ENCODE data around the gene VPS52. TPM values are rescaled to one million over a fixed set of nuclear protein-coding genes. Genes with fewer than 3 reads are reported as not detected.

The VPS52 gene
- total RNA-seq, 1 experiment from 2014 or later, result 47.1 TPM

DNA sequence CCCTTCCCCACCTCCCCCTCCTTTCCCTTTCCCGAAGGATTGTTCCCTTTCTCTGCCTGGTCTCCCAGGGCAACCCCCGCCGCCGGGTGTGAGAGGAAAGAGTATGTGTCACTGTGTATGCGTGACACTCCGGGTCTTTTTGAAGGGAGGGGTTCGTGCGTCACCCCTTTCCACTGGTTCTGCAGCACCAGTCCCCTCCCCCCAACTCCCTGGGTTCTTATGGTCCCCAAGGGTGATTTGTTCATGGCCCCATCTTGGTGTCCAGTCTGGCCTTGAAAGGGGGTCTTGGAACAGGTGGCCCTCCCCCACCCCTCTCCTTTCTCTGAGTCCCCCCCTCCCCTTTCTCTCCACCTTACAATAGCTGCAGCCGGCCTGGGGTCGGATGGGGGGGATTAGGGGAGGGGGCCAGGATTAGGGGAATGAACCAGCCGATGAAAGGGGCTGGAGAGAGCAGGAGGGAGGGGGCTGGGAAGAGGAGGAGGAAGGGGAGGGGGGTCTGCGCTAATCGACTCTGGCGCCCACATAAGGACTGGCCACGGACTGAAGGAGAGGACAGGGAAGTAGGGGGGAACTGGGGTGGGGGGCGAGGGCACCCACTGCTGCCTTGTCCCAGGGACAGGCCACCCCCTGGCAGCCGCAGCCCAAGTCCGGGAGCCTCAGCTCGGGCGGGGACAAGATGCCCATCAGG, 64.7 kb downstream of the VPS52 start:
- no peak overlapping the region for H4K5ac ChIP-seq (ENCODE audit: insufficient read length, low read depth, low read length)
- H3K9me3 ChIP-seq (ENCODE audit: control insufficient read depth, low read depth, low read length), result no peaks in the 10 kb centered on the region
- H3T11ph ChIP-seq (ENCODE audit: low read length), result no peak overlapping the region
- TF ChIP-seq, protein P1, sequence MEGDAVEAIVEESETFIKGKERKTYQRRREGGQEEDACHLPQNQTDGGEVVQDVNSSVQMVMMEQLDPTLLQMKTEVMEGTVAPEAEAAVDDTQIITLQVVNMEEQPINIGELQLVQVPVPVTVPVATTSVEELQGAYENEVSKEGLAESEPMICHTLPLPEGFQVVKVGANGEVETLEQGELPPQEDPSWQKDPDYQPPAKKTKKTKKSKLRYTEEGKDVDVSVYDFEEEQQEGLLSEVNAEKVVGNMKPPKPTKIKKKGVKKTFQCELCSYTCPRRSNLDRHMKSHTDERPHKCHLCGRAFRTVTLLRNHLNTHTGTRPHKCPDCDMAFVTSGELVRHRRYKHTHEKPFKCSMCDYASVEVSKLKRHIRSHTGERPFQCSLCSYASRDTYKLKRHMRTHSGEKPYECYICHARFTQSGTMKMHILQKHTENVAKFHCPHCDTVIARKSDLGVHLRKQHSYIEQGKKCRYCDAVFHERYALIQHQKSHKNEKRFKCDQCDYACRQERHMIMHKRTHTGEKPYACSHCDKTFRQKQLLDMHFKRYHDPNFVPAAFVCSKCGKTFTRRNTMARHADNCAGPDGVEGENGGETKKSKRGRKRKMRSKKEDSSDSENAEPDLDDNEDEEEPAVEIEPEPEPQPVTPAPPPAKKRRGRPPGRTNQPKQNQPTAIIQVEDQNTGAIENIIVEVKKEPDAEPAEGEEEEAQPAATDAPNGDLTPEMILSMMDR (conservative IDR thresholded peaks at IDR 0.05), result no peak
- DNase-seq, result no peak
- peaks cover 18% of the 10 kb centered on the region for H3K23me2 ChIP-seq (ENCODE audit: insufficient read length, low read depth, low read length, poor library complexity, severe bottlenecking)
- H3K79me2 ChIP-seq (ENCODE audit: insufficient read depth, low read length), result no peaks in the 10 kb centered on the region; the same call in 1 of the 2 replicates
- peaks cover 3% of the 10 kb centered on the region for H4K20me1 ChIP-seq (ENCODE audit: control insufficient read depth, insufficient read depth, insufficient read length)
- peaks cover 6% of the 10 kb centered on the region; the same call in 1 of the 2 replicates for H3K4me1 ChIP-seq (ENCODE audit: insufficient read depth, low read length)
- no peak overlapping the region for H3K4ac ChIP-seq (ENCODE audit: low read depth, low read length)
- H3K14ac ChIP-seq (ENCODE audit: insufficient read depth, low read length), result no peak overlapping the region
- H4K8ac ChIP-seq (replicated peaks; ENCODE audit: insufficient read length, low read depth, low read length), result no peak overlapping the region
- no CpG with 5 or more reads among the region's 20 CpGs for WGBS (ENCODE audit: extremely low coverage, insufficient read length, low lambda C conversion rate)
- no peak overlapping the region; a peak in 1 of 7 replicates for H3K27ac Mint-ChIP-seq
- peak overlapping the region; percentile 80 for H3K4me2 ChIP-seq (ENCODE audit: insufficient read depth, insufficient read length, low read length)
- H2BK5ac ChIP-seq (ENCODE audit: insufficient read length, low read length), result no peak overlapping the region
- H3K27me3 ChIP-seq (ENCODE audit: insufficient read depth, low read length), result peaks cover 25% of the 10 kb centered on the region; the same call in 1 of the 2 replicates
- H3K18ac ChIP-seq (ENCODE audit: insufficient read length, low read depth, low read length), result no peak overlapping the region
- H2AK5ac ChIP-seq (ENCODE audit: insufficient read length, low read length), result no peak overlapping the region
- no peak overlapping the region for H2BK15ac ChIP-seq (ENCODE audit: low read depth, low read length)
- H3K23ac ChIP-seq (ENCODE audit: insufficient read length, low read depth, low read length), result no peak overlapping the region
- no peak overlapping the region for H3K9ac ChIP-seq (ENCODE audit: extremely low read depth, insufficient read length, low read length)
- H3K9me3 Mint-ChIP-seq, result no peaks in the 10 kb centered on the region; a peak in 1 of 5 replicates
- H2AFZ ChIP-seq (ENCODE audit: low read length), result no peak overlapping the region
- H3K79me1 ChIP-seq (ENCODE audit: insufficient read depth, low read depth, low read length, poor library complexity, severe bottlenecking), result no peaks in the 10 kb centered on the region
- peaks cover 38 to 46% of the 10 kb centered on the region in 2 experiments for H3K4me1 Mint-ChIP-seq
- peaks cover 53% of the 10 kb centered on the region for H3K27me3 Mint-ChIP-seq (ENCODE audit: low read depth)
- no peak overlapping the region for H2BK12ac ChIP-seq (ENCODE audit: insufficient read length, low read depth, low read length)
- no peak overlapping the region for H4K91ac ChIP-seq (ENCODE audit: insufficient read length, low read depth, low read length)
- H2BK120ac ChIP-seq (ENCODE audit: low read depth, low read length, poor library complexity, severe bottlenecking), result no peak overlapping the region
- H3K56ac ChIP-seq (ENCODE audit: insufficient read length, low read depth, low read length), result no peak overlapping the region
- peaks cover 26 to 43% (median 34%) of the 10 kb centered on the region in 3 experiments for H3K36me3 Mint-ChIP-seq (ENCODE audit: insufficient read depth in 1 of 3, low read depth in 3 of 3)
- H2BK20ac ChIP-seq (ENCODE audit: low read depth, low read length, poor library complexity, severe bottlenecking), result no peak overlapping the region
- H3K27ac ChIP-seq (ENCODE audit: insufficient read length, low read depth, low read length), result no peak overlapping the region
- peak overlapping the region; percentile 83 to 95 for H3K4me3 Mint-ChIP-seq
